Calu3 (cell line): ENCODE results near the gene IGF2BP2. TPM values are rescaled to one million over a fixed set of nuclear protein-coding genes. Genes with fewer than 3 reads are reported as not detected.

Experiments
- BruUV-seq: library from RNA; stranded (reverse); fragments of 400-500 nt; replicated peaks from 2 replicates; lab custom pipeline; 2021; lab: Mats Ljungman, UMichigan
- CTCF ChIA-PET: fragments of 300-600 bp; sonication (Branson Sonifier 250); formaldehyde crosslinking; loops from one replicate; lab custom pipeline; 2022; ENCODE audit warnings: antibody characterized with exemption; lab: Charles Lee
- DNase-seq: peaks from one replicate; pipeline ENCODE4 v3.0.0; 2022
- H3K27ac Mint-ChIP-seq: one replicate; pipeline ENCODE4 v1.8.0; 2022; ENCODE audit warnings: mixed read lengths; ENCODE audit not compliant: unreplicated experiment
- H3K27me3 Mint-ChIP-seq: one replicate; pipeline ENCODE4 v1.8.0; 2022; ENCODE audit warnings: mixed read lengths; ENCODE audit not compliant: unreplicated experiment
- H3K36me3 Mint-ChIP-seq: one replicate; pipeline ENCODE4 v1.8.0; 2022; ENCODE audit warnings: mild to moderate bottlenecking, moderate library complexity, mixed read lengths; ENCODE audit not compliant: insufficient read depth, unreplicated experiment
- H3K4me1 Mint-ChIP-seq: one replicate; pipeline ENCODE4 v1.8.0; 2022; ENCODE audit warnings: mild to moderate bottlenecking, low read depth, mixed read lengths; ENCODE audit not compliant: unreplicated experiment
- H3K4me3 Mint-ChIP-seq: one replicate; pipeline ENCODE4 v1.8.0; 2022; ENCODE audit warnings: mild to moderate bottlenecking, low read depth, moderate library complexity, mixed read lengths; ENCODE audit not compliant: unreplicated experiment
- H3K9me3 Mint-ChIP-seq: one replicate; pipeline ENCODE4 v1.8.0; 2022; ENCODE audit warnings: low read depth, mixed read lengths; ENCODE audit not compliant: unreplicated experiment
- intact Hi-C: fragments of 100-400 bp; cut with micrococcal nuclease; formaldehyde crosslinking; loops from one replicate; pipeline ENCODE4 v1.10.0; 2022; ENCODE audit not compliant: unreplicated experiment
- total RNA-seq: library from RNA; stranded (reverse); gene quantifications from 2 replicates; pipeline ENCODE4 v1.2.3, GENCODE V29; 2022
- TF ChIP-seq, protein P1 (sequence below): fragments of 200-600 bp; IDR thresholded peaks from one replicate; pipeline ENCODE4 v1.8.0; 2022; ENCODE audit warnings: antibody characterized with exemption; ENCODE audit not compliant: unreplicated experiment

Gene IGF2BP2
- total RNA-seq, 1 experiment from 2014 or later: 156 TPM

DNA sequence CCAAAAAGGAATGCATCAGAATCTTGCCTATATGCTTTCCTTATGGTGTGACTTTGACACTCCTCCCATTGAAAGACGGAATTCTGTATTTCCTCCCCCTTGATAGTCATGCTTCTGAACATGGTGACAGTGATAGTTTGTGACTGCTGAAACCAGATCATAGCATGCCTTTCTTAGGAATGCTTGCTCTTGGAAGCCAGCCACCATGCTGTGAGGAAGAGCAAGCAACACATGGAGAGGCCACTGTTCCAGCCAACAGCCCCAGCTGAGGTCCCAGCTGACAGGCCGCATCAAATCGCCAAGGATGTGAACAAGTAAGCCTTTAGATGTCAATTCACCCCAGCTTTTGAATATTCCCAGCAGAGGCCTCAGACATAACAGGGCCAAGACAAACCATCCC lies 100.1 kb downstream of the IGF2BP2 start:
- BruUV-seq: no TSS peak
- H3K4me3 Mint-ChIP-seq: no peak overlapping the region
- TF ChIP-seq, protein P1, sequence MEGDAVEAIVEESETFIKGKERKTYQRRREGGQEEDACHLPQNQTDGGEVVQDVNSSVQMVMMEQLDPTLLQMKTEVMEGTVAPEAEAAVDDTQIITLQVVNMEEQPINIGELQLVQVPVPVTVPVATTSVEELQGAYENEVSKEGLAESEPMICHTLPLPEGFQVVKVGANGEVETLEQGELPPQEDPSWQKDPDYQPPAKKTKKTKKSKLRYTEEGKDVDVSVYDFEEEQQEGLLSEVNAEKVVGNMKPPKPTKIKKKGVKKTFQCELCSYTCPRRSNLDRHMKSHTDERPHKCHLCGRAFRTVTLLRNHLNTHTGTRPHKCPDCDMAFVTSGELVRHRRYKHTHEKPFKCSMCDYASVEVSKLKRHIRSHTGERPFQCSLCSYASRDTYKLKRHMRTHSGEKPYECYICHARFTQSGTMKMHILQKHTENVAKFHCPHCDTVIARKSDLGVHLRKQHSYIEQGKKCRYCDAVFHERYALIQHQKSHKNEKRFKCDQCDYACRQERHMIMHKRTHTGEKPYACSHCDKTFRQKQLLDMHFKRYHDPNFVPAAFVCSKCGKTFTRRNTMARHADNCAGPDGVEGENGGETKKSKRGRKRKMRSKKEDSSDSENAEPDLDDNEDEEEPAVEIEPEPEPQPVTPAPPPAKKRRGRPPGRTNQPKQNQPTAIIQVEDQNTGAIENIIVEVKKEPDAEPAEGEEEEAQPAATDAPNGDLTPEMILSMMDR: no peak
- H3K27me3 Mint-ChIP-seq: no peaks in the 10 kb centered on the region
- intact Hi-C loops: no loop called here
- peaks cover 4% of the 10 kb centered on the region for H3K9me3 Mint-ChIP-seq
- peaks cover 57% of the 10 kb centered on the region for H3K4me1 Mint-ChIP-seq
- peak overlapping the region; percentile 36 for H3K27ac Mint-ChIP-seq
- CTCF ChIA-PET: interaction anchor here (1.1 kb wide), 1 partner anchor 219 kb away, joined by 3 read pairs; no protein-coding TSS in a partner anchor
- peaks cover 11% of the 10 kb centered on the region for H3K36me3 Mint-ChIP-seq
- DNase-seq: no peak

DNA sequence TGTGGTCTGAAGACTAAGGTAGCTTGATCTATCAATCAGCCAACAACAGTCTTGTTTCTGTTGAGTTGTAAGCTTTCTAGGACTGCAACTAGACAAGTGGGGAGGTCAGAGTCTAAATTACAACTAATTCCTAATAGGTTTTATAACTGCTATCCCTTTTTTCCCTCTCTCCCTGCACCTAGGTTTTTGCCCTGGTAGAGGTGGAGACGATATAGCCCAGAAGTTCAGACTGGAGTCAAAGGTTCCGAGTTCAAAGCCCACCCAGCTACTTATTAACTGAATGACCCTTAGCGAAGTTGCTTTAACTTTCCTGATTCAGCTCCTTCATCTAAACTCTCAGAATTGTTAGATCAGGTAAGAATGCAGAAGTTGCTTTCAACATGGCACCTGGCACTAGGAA lies 100.6 kb downstream of the IGF2BP2 start:
- Mint-ChIP-seq H3K27ac (no peak overlapping the region), H3K27me3 (no peaks in the 10 kb centered on the region), H3K9me3 (peaks cover 4% of the 10 kb centered on the region), H3K4me1 (peaks cover 62% of the 10 kb centered on the region), H3K4me3 (no peak overlapping the region), H3K36me3 (peaks cover 12% of the 10 kb centered on the region)
- CTCF ChIA-PET: interaction anchor here (1.1 to 1.2 kb wide), 2 partner anchors 47 to 219 kb away, joined by 3 read pairs; no protein-coding TSS in a partner anchor
- intact Hi-C loops: no loop called here
- no peak for DNase-seq
- TF ChIP-seq, protein P1: no peak
- BruUV-seq: no TSS peak

DNA sequence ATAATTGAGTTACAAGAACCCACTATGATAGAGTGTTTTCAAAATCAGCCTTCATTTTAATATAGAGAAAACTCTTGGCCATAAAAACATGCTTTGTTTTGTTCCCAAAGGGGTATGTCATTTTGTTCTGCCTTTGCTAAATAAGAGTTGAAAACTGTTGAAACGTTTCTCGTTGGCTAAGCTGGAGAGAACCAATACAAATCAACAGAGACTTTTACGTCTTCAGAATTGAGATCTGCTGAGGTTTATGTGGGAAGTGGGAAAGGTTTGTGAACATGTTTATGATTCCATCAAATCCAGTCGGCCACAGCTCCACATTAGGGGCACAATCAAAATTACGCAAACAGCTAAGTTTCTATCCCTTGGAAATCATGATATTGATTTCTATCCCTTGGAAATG lies 102.0 kb downstream of the IGF2BP2 start:
- no TSS peak for BruUV-seq
- no peaks in the 10 kb centered on the region for H3K27me3 Mint-ChIP-seq
- no peak overlapping the region for H3K4me3 Mint-ChIP-seq
- DNase-seq: no peak
- TF ChIP-seq, protein P1: no peak
- H3K27ac Mint-ChIP-seq: no peak overlapping the region
- intact Hi-C loops: no loop called here
- peaks cover 65% of the 10 kb centered on the region for H3K4me1 Mint-ChIP-seq
- peaks cover 4% of the 10 kb centered on the region for H3K9me3 Mint-ChIP-seq
- CTCF ChIA-PET: interaction anchor here (0.6 to 1.3 kb wide), 3 partner anchors 46 to 412 kb away, joined by 3 to 4 read pairs (median 3); no protein-coding TSS in a partner anchor
- peaks cover 16% of the 10 kb centered on the region for H3K36me3 Mint-ChIP-seq

DNA sequence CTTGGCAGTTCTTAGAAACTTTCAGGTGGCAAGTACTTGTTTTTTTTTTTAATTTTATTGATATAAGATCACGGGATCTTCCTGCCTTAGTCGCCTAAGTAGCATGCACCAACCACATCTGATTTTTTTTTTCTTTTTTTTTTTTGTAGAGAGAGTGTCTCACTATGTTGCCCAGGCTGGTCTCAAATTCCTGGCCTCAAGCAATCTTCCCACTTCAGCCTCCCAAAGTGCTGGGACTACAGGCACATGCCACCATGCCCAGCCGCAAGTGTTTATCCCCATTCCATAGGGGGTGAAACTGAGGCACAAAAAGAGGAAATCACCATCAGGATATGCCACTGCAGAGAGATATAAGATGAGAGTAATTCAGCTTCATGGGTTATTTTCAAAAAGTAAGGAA lies 102.9 kb downstream of the IGF2BP2 start:
- BruUV-seq: no TSS peak
- CTCF ChIA-PET: interaction anchor here (1.3 kb wide), 1 partner anchor 62 kb away, joined by 3 read pairs; no protein-coding TSS in a partner anchor
- intact Hi-C loops: no loop called here
- Mint-ChIP-seq H3K4me1 (peaks cover 65% of the 10 kb centered on the region), H3K27ac (no peak overlapping the region), H3K9me3 (peaks cover 4% of the 10 kb centered on the region), H3K4me3 (no peak overlapping the region), H3K27me3 (no peaks in the 10 kb centered on the region), H3K36me3 (peaks cover 18% of the 10 kb centered on the region)
- DNase-seq: no peak
- TF ChIP-seq, protein P1: no peak
